ENCODE measurements around the gene PLPP4. TPM values are rescaled to one million over a fixed set of nuclear protein-coding genes. Genes with fewer than 3 reads are reported as not detected.

Gene PLPP4
- total RNA-seq, 4 donors from 2014 or later: 0.41 to 0.79 TPM; not detected in 2

DNA sequence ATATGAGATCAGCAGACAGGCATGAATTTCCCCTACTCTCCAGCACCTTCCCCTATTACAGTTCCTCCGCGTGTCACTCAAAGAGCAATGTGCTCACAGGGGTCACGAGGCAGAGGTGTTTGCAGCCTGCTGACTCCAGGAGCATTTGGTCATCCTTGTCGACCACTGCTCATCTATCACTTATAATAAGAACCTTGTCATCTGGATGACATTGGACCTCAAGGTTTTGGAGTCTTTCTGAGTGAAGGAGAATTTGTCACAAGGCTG, 32.9 kb upstream of the PLPP4 start:
- Histone ChIP-seq H3K27ac (no peak overlapping the region), H3K4me3 (no peak overlapping the region), H3K27me3 (no peaks in the 10 kb centered on the region), H3K36me3 (no peaks in the 10 kb centered on the region), H3K4me1 (no peaks in the 10 kb centered on the region), H3K9me3 (no peaks in the 10 kb centered on the region)
- 60 to 79% methylated on average over 1 to 4 of the region's 4 CpGs for WGBS, 2 donors (ENCODE audit: low coverage in 1 of 2)
- in situ Hi-C loops (cut with MboI; ENCODE audit: low pct_ligation_motif_present in 1 of 4, low pct_unique_long_range_greater_than_20kb in 1 of 4, low sequenced_read_pairs in 3 of 4) (loop anchor here in 1 of 4 donors (25.0 kb wide), 1 partner anchor 313 kb away; no protein-coding TSS in a partner anchor), intact Hi-C loops (cut with DNase I; ENCODE audit: low total_unique reads) (no loop called here)
- TF ChIP-seq, protein P1, sequence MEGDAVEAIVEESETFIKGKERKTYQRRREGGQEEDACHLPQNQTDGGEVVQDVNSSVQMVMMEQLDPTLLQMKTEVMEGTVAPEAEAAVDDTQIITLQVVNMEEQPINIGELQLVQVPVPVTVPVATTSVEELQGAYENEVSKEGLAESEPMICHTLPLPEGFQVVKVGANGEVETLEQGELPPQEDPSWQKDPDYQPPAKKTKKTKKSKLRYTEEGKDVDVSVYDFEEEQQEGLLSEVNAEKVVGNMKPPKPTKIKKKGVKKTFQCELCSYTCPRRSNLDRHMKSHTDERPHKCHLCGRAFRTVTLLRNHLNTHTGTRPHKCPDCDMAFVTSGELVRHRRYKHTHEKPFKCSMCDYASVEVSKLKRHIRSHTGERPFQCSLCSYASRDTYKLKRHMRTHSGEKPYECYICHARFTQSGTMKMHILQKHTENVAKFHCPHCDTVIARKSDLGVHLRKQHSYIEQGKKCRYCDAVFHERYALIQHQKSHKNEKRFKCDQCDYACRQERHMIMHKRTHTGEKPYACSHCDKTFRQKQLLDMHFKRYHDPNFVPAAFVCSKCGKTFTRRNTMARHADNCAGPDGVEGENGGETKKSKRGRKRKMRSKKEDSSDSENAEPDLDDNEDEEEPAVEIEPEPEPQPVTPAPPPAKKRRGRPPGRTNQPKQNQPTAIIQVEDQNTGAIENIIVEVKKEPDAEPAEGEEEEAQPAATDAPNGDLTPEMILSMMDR (IDR thresholded peaks at IDR 0.05): no peak
- TF ChIP-seq POLR2AphosphoS5 (IDR thresholded peaks at IDR 0.05): no peak
- TF ChIP-seq POLR2A (IDR thresholded peaks at IDR 0.05): no peak
- TF ChIP-seq EP300 (IDR thresholded peaks at IDR 0.05; ENCODE audit: low read depth): no peak
- DNase-seq: no peak

DNA sequence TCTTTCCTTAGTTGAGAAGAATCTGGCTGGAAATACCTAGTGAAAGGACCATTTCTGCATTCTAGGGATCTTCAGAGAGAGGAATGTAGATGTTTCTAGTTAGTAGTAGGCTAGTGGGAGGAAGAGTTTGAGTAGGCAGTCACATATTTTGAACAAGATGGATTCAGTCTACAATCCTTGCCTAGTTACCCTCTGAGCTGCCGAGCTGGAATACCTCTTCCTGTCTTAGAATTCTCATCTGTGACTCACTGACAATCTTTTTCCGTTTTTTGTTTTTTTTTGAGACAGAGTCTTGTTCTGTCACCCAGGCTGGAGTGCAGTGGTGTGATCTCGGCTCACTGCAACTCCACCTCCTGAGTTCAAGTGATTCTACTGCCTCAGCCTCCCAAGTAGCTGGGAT, 30.7 kb upstream of the PLPP4 start:
- no peaks in the 10 kb centered on the region for H3K36me3 ChIP-seq
- H3K9me3 ChIP-seq: no peaks in the 10 kb centered on the region
- intact Hi-C loops (cut with DNase I; ENCODE audit: low total_unique reads): no loop called here
- no peak overlapping the region for H3K27ac ChIP-seq
- no peak for DNase-seq
- in situ Hi-C loops (cut with MboI; ENCODE audit: low pct_ligation_motif_present in 1 of 4, low pct_unique_long_range_greater_than_20kb in 1 of 4, low sequenced_read_pairs in 3 of 4): no loop called here
- WGBS, 2 donors (ENCODE audit: low coverage in 1 of 2): 80 to 85% methylated on average over 3 of the region's 3 CpGs
- no peaks in the 10 kb centered on the region for H3K27me3 ChIP-seq
- TF ChIP-seq, protein P1 (IDR thresholded peaks at IDR 0.05): no peak
- TF ChIP-seq EP300 (IDR thresholded peaks at IDR 0.05; ENCODE audit: low read depth) (no peak), POLR2A (IDR thresholded peaks at IDR 0.05) (no peak), POLR2AphosphoS5 (IDR thresholded peaks at IDR 0.05) (no peak)
- H3K4me1 ChIP-seq: no peaks in the 10 kb centered on the region
- H3K4me3 ChIP-seq: no peak overlapping the region

DNA sequence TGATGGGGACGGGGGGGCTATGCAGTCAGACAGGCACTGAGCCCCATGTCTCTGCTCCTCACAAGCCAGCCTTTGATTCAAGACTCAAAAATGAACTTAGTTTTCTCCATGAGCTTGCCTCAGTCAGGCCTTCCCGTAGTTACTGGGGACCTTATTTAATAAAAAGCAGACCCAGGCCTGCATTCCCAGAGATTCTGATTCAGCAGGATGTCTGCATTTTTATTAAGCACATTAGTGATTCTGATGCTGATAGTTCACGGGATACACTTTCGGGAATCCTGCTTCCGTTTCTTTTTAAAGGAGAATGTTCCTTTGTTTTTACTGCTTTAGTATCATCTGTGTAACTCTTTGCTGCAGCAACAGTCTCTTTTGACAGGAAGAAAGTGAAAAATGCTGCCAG, 28.3 kb upstream of the PLPP4 start:
- Histone ChIP-seq H3K4me1 (no peaks in the 10 kb centered on the region), H3K9me3 (no peaks in the 10 kb centered on the region), H3K36me3 (no peaks in the 10 kb centered on the region), H3K4me3 (no peak overlapping the region), H3K27ac (no peak overlapping the region), H3K27me3 (peaks cover 3% of the 10 kb centered on the region)
- intact Hi-C loops (cut with DNase I; ENCODE audit: low total_unique reads) (loop anchor here (1.0 kb wide), 1 partner anchor 47 kb away; no protein-coding TSS in a partner anchor), in situ Hi-C loops (cut with MboI; ENCODE audit: low pct_ligation_motif_present in 1 of 4, low pct_unique_long_range_greater_than_20kb in 1 of 4, low sequenced_read_pairs in 3 of 4) (no loop called here)
- TF ChIP-seq POLR2AphosphoS5 (IDR thresholded peaks at IDR 0.05) (no peak), EP300 (IDR thresholded peaks at IDR 0.05; ENCODE audit: low read depth) (no peak), POLR2A (IDR thresholded peaks at IDR 0.05) (no peak)
- TF ChIP-seq, protein P1 (IDR thresholded peaks at IDR 0.05): no peak
- no peak for DNase-seq
- WGBS, 2 donors (ENCODE audit: low coverage in 1 of 2): 75 to 76% methylated on average over 4 to 5 of the region's 5 CpGs

DNA sequence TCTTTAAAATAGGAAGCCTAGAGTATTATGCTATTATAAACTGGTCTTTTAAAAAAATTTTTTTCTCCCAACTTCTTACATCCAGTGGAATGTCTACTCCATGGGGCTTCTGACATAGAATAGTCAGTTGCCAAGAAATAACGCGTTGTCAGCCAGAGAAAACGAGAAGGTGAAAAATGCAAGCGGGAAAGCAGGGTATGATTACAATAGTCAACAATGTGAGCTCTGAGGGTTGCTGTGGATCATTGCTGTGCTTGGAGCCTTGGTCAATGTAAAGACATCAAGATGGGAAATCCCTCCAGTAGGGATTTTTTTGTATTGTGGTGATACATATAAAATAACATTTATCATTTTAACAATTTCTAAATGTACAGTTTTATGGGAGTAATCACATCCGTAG, 27.6 kb upstream of the PLPP4 start:
- peaks cover 3% of the 10 kb centered on the region for H3K27me3 ChIP-seq
- no peak overlapping the region for H3K4me3 ChIP-seq
- H3K9me3 ChIP-seq: no peaks in the 10 kb centered on the region
- no peak for DNase-seq
- no peaks in the 10 kb centered on the region for H3K36me3 ChIP-seq
- TF ChIP-seq POLR2A (IDR thresholded peaks at IDR 0.05) (no peak), EP300 (IDR thresholded peaks at IDR 0.05; ENCODE audit: low read depth) (no peak), POLR2AphosphoS5 (IDR thresholded peaks at IDR 0.05) (no peak)
- TF ChIP-seq, protein P1 (IDR thresholded peaks at IDR 0.05): no peak
- in situ Hi-C loops (cut with MboI; ENCODE audit: low pct_ligation_motif_present in 1 of 4, low pct_unique_long_range_greater_than_20kb in 1 of 4, low sequenced_read_pairs in 3 of 4): no loop called here
- intact Hi-C loops (cut with DNase I; ENCODE audit: low total_unique reads): no loop called here
- WGBS, 2 donors (ENCODE audit: low coverage in 1 of 2): 84 to 90% methylated on average over 5 of the region's 5 CpGs
- H3K4me1 ChIP-seq: no peaks in the 10 kb centered on the region
- H3K27ac ChIP-seq: no peak overlapping the region

All from transverse colon (tissue), 4 donors.